ENCODE measurements around the gene EIF4G3.
"Not testable (repeated sequence)": the region's sequence is repeated elsewhere in the genome, so short reads cannot be mapped to it uniquely, and the experiment has no call there.

Gene EIF4G3

GRCh38 chr1:21189906-21190500, 13.3 kb upstream of the EIF4G3 start:
- in situ Hi-C loops (cut with HindIII; ENCODE audit: low pct_ligation_motif_present, low pct_unique_long_range_greater_than_20kb, low sequenced_read_pairs), result no loop called here
- no peak for DNase-seq

GRCh38 chr1:21189421-21189820, 12.7 kb upstream of the EIF4G3 start:
- in situ Hi-C loops (cut with HindIII; ENCODE audit: low pct_ligation_motif_present, low pct_unique_long_range_greater_than_20kb, low sequenced_read_pairs), result no loop called here

GRCh38 chr1:21188235-21188634, 11.5 kb upstream of the EIF4G3 start:
- DNase-seq, result no peak
- in situ Hi-C loops (cut with HindIII; ENCODE audit: low pct_ligation_motif_present, low pct_unique_long_range_greater_than_20kb, low sequenced_read_pairs), result no loop called here

More at GRCh38 chr1:21189421-21189820, 12.7 kb upstream of the EIF4G3 start:
- DNase-seq, result no peak

GRCh38 chr1:21185221-21185731, 8.6 kb upstream of the EIF4G3 start:
- in situ Hi-C loops (cut with HindIII; ENCODE audit: low pct_ligation_motif_present, low pct_unique_long_range_greater_than_20kb, low sequenced_read_pairs), result no loop called here

GRCh38 chr1:21184276-21184675, 7.6 kb upstream of the EIF4G3 start:
- in situ Hi-C loops (cut with HindIII; ENCODE audit: low pct_ligation_motif_present, low pct_unique_long_range_greater_than_20kb, low sequenced_read_pairs), result no loop called here
- no peak for DNase-seq

More at GRCh38 chr1:21185221-21185731, 8.6 kb upstream of the EIF4G3 start:
- no peak for DNase-seq

GRCh38 chr1:21182181-21182731, 5.6 kb upstream of the EIF4G3 start:
- in situ Hi-C loops (cut with HindIII; ENCODE audit: low pct_ligation_motif_present, low pct_unique_long_range_greater_than_20kb, low sequenced_read_pairs), result no loop called here
- DNase-seq, result no peak

- in situ Hi-C loops (cut with HindIII; ENCODE audit: low pct_ligation_motif_present, low pct_unique_long_range_greater_than_20kb, low sequenced_read_pairs); DNase-seq: not testable (repeated sequence)
Observed at GRCh38 chr1:21178271-21178670, 1.6 kb upstream of the EIF4G3 start.

- no peak for DNase-seq
- in situ Hi-C loops (cut with HindIII; ENCODE audit: low pct_ligation_motif_present, low pct_unique_long_range_greater_than_20kb, low sequenced_read_pairs), result no loop called here
Observed at GRCh38 chr1:21175670-21176581, 771 bp downstream of the EIF4G3 start.

GRCh38 chr1:21175324-21175669, 1.4 kb downstream of the EIF4G3 start:
- in situ Hi-C loops (cut with HindIII; ENCODE audit: low pct_ligation_motif_present, low pct_unique_long_range_greater_than_20kb, low sequenced_read_pairs), result no loop called here

GRCh38 chr1:21174654-21175323, 1.9 kb downstream of the EIF4G3 start:
- no peak for DNase-seq
- in situ Hi-C loops (cut with HindIII; ENCODE audit: low pct_ligation_motif_present, low pct_unique_long_range_greater_than_20kb, low sequenced_read_pairs), result no loop called here

More at GRCh38 chr1:21175324-21175669, 1.4 kb downstream of the EIF4G3 start:
- no peak for DNase-seq

GRCh38 chr1:21174230-21174629, 2.5 kb downstream of the EIF4G3 start:
- in situ Hi-C loops (cut with HindIII; ENCODE audit: low pct_ligation_motif_present, low pct_unique_long_range_greater_than_20kb, low sequenced_read_pairs), result no loop called here
- DNase-seq, result no peak

GRCh38 chr1:21173096-21173495, 3.6 kb downstream of the EIF4G3 start:
- DNase-seq; in situ Hi-C loops (cut with HindIII; ENCODE audit: low pct_ligation_motif_present, low pct_unique_long_range_greater_than_20kb, low sequenced_read_pairs): not testable (repeated sequence)

- in situ Hi-C loops (cut with HindIII; ENCODE audit: low pct_ligation_motif_present, low pct_unique_long_range_greater_than_20kb, low sequenced_read_pairs); DNase-seq: not testable (repeated sequence)
Observed at GRCh38 chr1:21170837-21171236, 5.9 kb downstream of the EIF4G3 start.

- in situ Hi-C loops (cut with HindIII; ENCODE audit: low pct_ligation_motif_present, low pct_unique_long_range_greater_than_20kb, low sequenced_read_pairs), result no loop called here
- no peak for DNase-seq
Observed at GRCh38 chr1:21168444-21168843, 8.3 kb downstream of the EIF4G3 start.

GRCh38 chr1:21165646-21166045, 11.1 kb downstream of the EIF4G3 start:
- in situ Hi-C loops (cut with HindIII; ENCODE audit: low pct_ligation_motif_present, low pct_unique_long_range_greater_than_20kb, low sequenced_read_pairs), result no loop called here
- DNase-seq, result no peak

GRCh38 chr1:21165076-21165475, 11.6 kb downstream of the EIF4G3 start:
- no peak for DNase-seq
- in situ Hi-C loops (cut with HindIII; ENCODE audit: low pct_ligation_motif_present, low pct_unique_long_range_greater_than_20kb, low sequenced_read_pairs), result no loop called here

- in situ Hi-C loops (cut with HindIII; ENCODE audit: low pct_ligation_motif_present, low pct_unique_long_range_greater_than_20kb, low sequenced_read_pairs), result no loop called here
- no peak for DNase-seq
Observed at GRCh38 chr1:21164266-21164665, 12.4 kb downstream of the EIF4G3 start.

GRCh38 chr1:21162740-21163464, 13.8 kb downstream of the EIF4G3 start:
- no peak for DNase-seq
- in situ Hi-C loops (cut with HindIII; ENCODE audit: low pct_ligation_motif_present, low pct_unique_long_range_greater_than_20kb, low sequenced_read_pairs), result no loop called here
